ENCODE measurements around the gene CBLN3. TPM values are rescaled to one million over a fixed set of nuclear protein-coding genes. Genes with fewer than 3 reads are reported as not detected.

Gene CBLN3
- total and polyA plus RNA-seq, 2 of the 4 experiments (the other 2 are of a cell fraction) = 0.72 to 4.5 TPM

DNA sequence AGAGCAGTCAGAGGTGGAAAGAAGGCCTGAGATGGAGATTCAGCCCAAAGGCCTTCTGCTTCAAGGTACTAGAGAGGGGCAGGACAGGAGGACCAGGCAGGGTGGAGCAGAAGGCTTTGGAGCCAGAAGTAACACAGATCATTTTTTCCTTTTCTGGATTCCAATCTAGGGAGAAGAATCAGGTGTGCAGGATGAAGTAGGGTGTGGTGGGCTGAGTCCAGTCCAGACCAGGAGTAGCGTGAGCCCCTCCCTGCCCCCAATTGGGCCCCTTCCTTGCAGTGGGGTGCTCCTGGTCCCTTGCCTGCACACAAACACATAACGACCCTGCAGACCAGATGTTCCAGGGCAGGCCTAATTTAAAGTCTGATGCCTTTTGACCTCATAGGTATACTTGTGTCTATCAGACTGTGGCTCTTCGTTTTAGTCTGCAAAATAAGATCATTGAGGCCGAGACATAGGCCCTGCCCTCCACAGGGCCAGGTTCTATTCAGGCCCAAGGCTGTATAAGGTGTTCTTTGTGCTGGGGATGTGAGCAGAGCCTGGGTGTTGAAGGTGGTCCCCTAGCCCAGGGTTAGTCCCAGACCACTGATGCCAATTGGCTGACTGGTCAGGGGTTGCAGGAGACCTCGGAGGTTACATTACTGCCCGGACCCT lies 31.7 kb downstream of the CBLN3 start:
- no peaks in the 10 kb centered on the region; the same call in 1 of the 2 replicates for H3K9me1 ChIP-seq (ENCODE audit: insufficient read depth, low read length)
- H2BK120ac ChIP-seq (ENCODE audit: low read depth, low read length) = peak overlapping the region; percentile 38; the same call in 1 of the 2 replicates
- peaks cover 14% of the 10 kb centered on the region for H3K4me1 ChIP-seq (ENCODE audit: control insufficient read depth, insufficient read depth, low read length)
- ChIA-PET POLR2A (ENCODE audit: unreplicated experiment) (no interaction called here), CTCF (interaction anchor here (1.1 kb wide), 1 partner anchor 34 kb away, joined by 6 read pairs; no protein-coding TSS in a partner anchor)
- H3K9ac ChIP-seq (ENCODE audit: low read depth, low read length) = no peak overlapping the region; the same call in 1 of the 2 replicates
- no peaks in the 10 kb centered on the region for H3K27me3 ChIP-seq (ENCODE audit: control insufficient read depth, insufficient read depth, low read length)
- ATAC-seq (ENCODE audit: low read depth) = no peak
- no peaks in the 10 kb centered on the region for H3K9me3 ChIP-seq (ENCODE audit: control insufficient read depth, insufficient read depth, low read length)
- 0 out of 2 replicates have a peak overlapping the region, but pooled peaks have one; percentile 7 for H3K14ac ChIP-seq (replicated peaks; ENCODE audit: low read depth, low read length)
- H4K20me1 ChIP-seq (ENCODE audit: insufficient read depth, low read length) = no peaks in the 10 kb centered on the region
- H2BK20ac ChIP-seq (ENCODE audit: low read depth, low read length) = no peak overlapping the region
- no peak overlapping the region for H2BK5ac ChIP-seq (ENCODE audit: low read depth, low read length, poor library complexity, severe bottlenecking)
- H2AFZ ChIP-seq (replicated peaks; ENCODE audit: low read length, poor library complexity) = peak overlapping the region; percentile 55
- H3K56ac ChIP-seq (ENCODE audit: extremely low read depth, insufficient read depth, low read length) = no peak overlapping the region
- 0 out of 2 replicates have a peak overlapping the region, but pooled peaks have one; percentile 46 for H3K23ac ChIP-seq (ENCODE audit: low read depth, low read length)
- H2BK15ac ChIP-seq (ENCODE audit: low read depth, low read length) = no peak overlapping the region; the same call in 2 of the 3 replicates
- H3K27ac ChIP-seq (ENCODE audit: insufficient read depth, low read length) = no peak overlapping the region
- no TSS peak for BruUV-seq (replicated peaks)
- H4K5ac ChIP-seq (ENCODE audit: low read depth, low read length) = no peak overlapping the region; the same call in 1 of the 2 replicates
- H3K36me3 ChIP-seq (ENCODE audit: control insufficient read depth, insufficient read depth, low read length) = no peaks in the 10 kb centered on the region
- H2AK9ac ChIP-seq (replicated peaks; ENCODE audit: low read depth, low read length, poor library complexity) = peak overlapping the region; percentile 70
- dilution Hi-C loops (cut with HindIII; ENCODE audit: low sequenced_read_pairs, unreplicated experiment) (no loop called here), in situ Hi-C loops (cut with MboI; ENCODE audit: low sequenced_read_pairs) (no loop called here), intact Hi-C loops (cut with micrococcal nuclease) (loop anchor here (2.0 kb wide), 1 partner anchor 31 kb away; no protein-coding TSS in a partner anchor)
- peak overlapping the region; percentile 41; the same call in 1 of the 2 replicates for H3K18ac ChIP-seq (ENCODE audit: low read depth, low read length)
- no peak for DNase-seq
- H3K4me2 ChIP-seq (ENCODE audit: low read depth, low read length) = peak overlapping the region; percentile 80; the same call in 1 of the 2 replicates
- WGBS, 2 experiments (ENCODE audit: extremely low coverage in 2 of 2, insufficient read length in 1 of 2) = no CpG with 5 or more reads among the region's 6 CpGs
- peak overlapping the region; percentile 59 for H3K4ac ChIP-seq (ENCODE audit: low read depth, low read length)
- peak overlapping the region in 1 of 2 experiments; percentile 77; a peak in 2 of 4 replicates for H4K8ac ChIP-seq (ENCODE audit: low read depth in 2 of 2, low read length in 2 of 2)
- peak overlapping the region; percentile 41; the same call in 1 of the 2 replicates for H4K91ac ChIP-seq (ENCODE audit: insufficient read depth, low read depth, low read length)
- H3K4me3 ChIP-seq (ENCODE audit: insufficient read depth, low read depth, low read length) = no peak overlapping the region
- peak overlapping the region; percentile 81; the same call in 1 of the 2 replicates for H2AK5ac ChIP-seq (ENCODE audit: low read depth, low read length)
- peaks cover 0 to 8% of the 10 kb centered on the region in 2 experiments; a peak in 1 of 4 replicates for H3K79me1 ChIP-seq (ENCODE audit: low read depth in 1 of 2, low read length in 2 of 2)
- TF ChIP-seq NFE2L2 (IDR thresholded peaks at IDR 0.05; ENCODE audit: low read depth, low read length) (no peak), POLR2A (IDR thresholded peaks at IDR 0.05; ENCODE audit: low read depth, low read length) (no peak), CTCF (conservative IDR thresholded peaks at IDR 0.05; ENCODE audit: low read depth, low read length) (no peak), RFX5 (IDR thresholded peaks at IDR 0.05; ENCODE audit: low read depth, low read length) (no peak), BHLHE40 (IDR thresholded peaks at IDR 0.05; ENCODE audit: low read depth, low read length) (no peak), SMC3 (IDR thresholded peaks at IDR 0.05; ENCODE audit: low read depth, low read length) (no peak), CEBPB (IDR thresholded peaks at IDR 0.05; ENCODE audit: low read depth, low read length) (no peak), RCOR1 (IDR thresholded peaks at IDR 0.05; ENCODE audit: insufficient replicate concordance, low read length) (no peak), USF2 (IDR thresholded peaks at IDR 0.05; ENCODE audit: low read depth, low read length) (no peak), FOS (IDR thresholded peaks at IDR 0.05; ENCODE audit: low read depth, low read length) (no peak), RAD21 (IDR thresholded peaks at IDR 0.05; ENCODE audit: low read length) (no peak), MXI1 (IDR thresholded peaks at IDR 0.05; ENCODE audit: borderline replicate concordance, low read depth, low read length) (no peak), MAFK (IDR thresholded peaks at IDR 0.05; ENCODE audit: low read depth, low read length) (no peak)
- TF ChIP-seq, protein P1, sequence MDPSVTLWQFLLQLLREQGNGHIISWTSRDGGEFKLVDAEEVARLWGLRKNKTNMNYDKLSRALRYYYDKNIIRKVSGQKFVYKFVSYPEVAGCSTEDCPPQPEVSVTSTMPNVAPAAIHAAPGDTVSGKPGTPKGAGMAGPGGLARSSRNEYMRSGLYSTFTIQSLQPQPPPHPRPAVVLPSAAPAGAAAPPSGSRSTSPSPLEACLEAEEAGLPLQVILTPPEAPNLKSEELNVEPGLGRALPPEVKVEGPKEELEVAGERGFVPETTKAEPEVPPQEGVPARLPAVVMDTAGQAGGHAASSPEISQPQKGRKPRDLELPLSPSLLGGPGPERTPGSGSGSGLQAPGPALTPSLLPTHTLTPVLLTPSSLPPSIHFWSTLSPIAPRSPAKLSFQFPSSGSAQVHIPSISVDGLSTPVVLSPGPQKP (IDR thresholded peaks at IDR 0.05; ENCODE audit: borderline replicate concordance, low read depth, low read length) = no peak

Data from IMR-90 (cell line).